Measurements from ENCODE around the gene ST14.

ST14 gene

DNA sequence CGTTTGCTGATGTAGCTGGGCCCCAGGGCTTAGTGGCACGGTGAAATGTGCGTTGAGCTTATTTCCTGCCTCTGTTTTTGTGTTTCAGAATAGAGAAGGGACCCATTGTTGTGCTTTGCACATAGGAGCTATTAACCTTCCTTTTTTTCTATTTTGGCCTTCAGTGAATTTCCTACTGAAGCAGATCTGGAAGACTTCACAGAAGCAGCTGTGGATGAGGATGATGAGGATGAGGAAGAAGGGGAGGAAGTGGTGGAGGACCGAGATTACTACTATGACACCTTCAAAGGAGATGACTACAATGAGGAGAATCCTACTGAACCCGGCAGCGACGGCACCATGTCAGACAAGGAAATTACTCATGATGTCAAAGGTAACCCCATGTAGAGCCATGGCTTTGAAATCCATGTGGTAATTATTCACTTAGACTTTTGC lies 37.4 kb upstream of the ST14 start:
- H3F3A ChIP-seq (ENCODE audit: insufficient read depth, low read length), result peaks cover 13% of the 10 kb centered on the region
- H3K79me2 ChIP-seq (ENCODE audit: low read length), result no peaks in the 10 kb centered on the region
- H3K4me3 ChIP-seq (ENCODE audit: low read length), result no peak overlapping the region
- DNase-seq, result no peak
- no peak overlapping the region for H3K4me2 ChIP-seq (ENCODE audit: low read depth, low read length)
- no peaks in the 10 kb centered on the region for H3K9me3 ChIP-seq (replicated peaks; ENCODE audit: insufficient read depth, low read length)
- no peak overlapping the region for H3K27ac ChIP-seq (ENCODE audit: low read length)
- H4K20me1 ChIP-seq (ENCODE audit: insufficient read depth, low read length), result peaks cover 6% of the 10 kb centered on the region; the same call in 1 of the 2 replicates
- H2AFZ ChIP-seq (ENCODE audit: low read length), result no peak overlapping the region
- H3K4me1 ChIP-seq (ENCODE audit: low read length), result peaks cover 20% of the 10 kb centered on the region
- no peaks in the 10 kb centered on the region for H3K36me3 ChIP-seq (replicated peaks; ENCODE audit: insufficient read depth, low read length)
- no peaks in the 10 kb centered on the region for H3K27me3 ChIP-seq (replicated peaks; ENCODE audit: insufficient read depth, low read length)
- no peaks in the 10 kb centered on the region for H3K9me2 ChIP-seq (replicated peaks; ENCODE audit: insufficient read depth, low read length)
- no peak overlapping the region for H3K9ac ChIP-seq (ENCODE audit: low read length)
- TF ChIP-seq, protein P1, sequence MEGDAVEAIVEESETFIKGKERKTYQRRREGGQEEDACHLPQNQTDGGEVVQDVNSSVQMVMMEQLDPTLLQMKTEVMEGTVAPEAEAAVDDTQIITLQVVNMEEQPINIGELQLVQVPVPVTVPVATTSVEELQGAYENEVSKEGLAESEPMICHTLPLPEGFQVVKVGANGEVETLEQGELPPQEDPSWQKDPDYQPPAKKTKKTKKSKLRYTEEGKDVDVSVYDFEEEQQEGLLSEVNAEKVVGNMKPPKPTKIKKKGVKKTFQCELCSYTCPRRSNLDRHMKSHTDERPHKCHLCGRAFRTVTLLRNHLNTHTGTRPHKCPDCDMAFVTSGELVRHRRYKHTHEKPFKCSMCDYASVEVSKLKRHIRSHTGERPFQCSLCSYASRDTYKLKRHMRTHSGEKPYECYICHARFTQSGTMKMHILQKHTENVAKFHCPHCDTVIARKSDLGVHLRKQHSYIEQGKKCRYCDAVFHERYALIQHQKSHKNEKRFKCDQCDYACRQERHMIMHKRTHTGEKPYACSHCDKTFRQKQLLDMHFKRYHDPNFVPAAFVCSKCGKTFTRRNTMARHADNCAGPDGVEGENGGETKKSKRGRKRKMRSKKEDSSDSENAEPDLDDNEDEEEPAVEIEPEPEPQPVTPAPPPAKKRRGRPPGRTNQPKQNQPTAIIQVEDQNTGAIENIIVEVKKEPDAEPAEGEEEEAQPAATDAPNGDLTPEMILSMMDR (IDR thresholded peaks at IDR 0.05; ENCODE audit: low read length), result no peak
- no peak for TF ChIP-seq EZH2phosphoT487 (IDR thresholded peaks at IDR 0.05; ENCODE audit: low read length)
- TF ChIP-seq EZH2 (optimal IDR thresholded peaks at IDR 0.05; ENCODE audit: low read depth, low read length), result no peak

DNA sequence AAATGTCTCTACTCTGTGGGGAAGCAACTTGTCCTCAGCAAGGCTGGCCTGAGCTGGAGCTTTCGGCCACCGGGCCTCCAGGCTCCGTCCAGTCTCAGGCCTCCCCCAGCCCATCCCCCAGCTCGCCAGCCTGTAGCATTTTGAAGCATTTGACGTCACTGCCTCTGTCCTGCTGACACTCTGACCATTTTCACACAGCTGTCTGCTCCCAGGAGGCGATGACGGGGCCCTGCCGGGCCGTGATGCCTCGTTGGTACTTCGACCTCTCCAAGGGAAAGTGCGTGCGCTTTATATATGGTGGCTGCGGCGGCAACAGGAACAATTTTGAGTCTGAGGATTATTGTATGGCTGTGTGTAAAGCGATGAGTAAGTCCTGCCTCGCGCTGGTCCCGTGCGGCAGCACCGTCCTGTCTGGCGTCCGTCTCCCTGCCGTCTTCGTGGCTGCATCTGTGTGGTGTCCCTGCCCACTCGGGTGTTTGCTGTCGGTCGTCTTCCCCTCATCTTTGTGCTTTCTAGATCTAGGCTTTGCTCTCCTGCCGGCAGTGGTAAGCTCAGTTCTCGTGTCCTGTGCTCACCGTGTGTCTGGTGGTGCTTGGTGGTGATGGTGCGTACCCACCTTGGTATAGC lies 36.1 kb upstream of the ST14 start:
- Histone ChIP-seq H3K79me2 (ENCODE audit: low read length) (no peaks in the 10 kb centered on the region), H3K4me1 (ENCODE audit: low read length) (peaks cover 10% of the 10 kb centered on the region), H3K36me3 (replicated peaks; ENCODE audit: insufficient read depth, low read length) (no peaks in the 10 kb centered on the region), H3K4me2 (ENCODE audit: low read depth, low read length) (no peak overlapping the region), H4K20me1 (ENCODE audit: insufficient read depth, low read length) (peaks cover 4% of the 10 kb centered on the region; the same call in 1 of the 2 replicates), H3K9me3 (replicated peaks; ENCODE audit: insufficient read depth, low read length) (no peaks in the 10 kb centered on the region), H3K27ac (ENCODE audit: low read length) (no peak overlapping the region), H3K4me3 (ENCODE audit: low read length) (no peak overlapping the region), H3K9me2 (replicated peaks; ENCODE audit: insufficient read depth, low read length) (no peaks in the 10 kb centered on the region), H2AFZ (ENCODE audit: low read length) (no peak overlapping the region), H3K27me3 (replicated peaks; ENCODE audit: insufficient read depth, low read length) (no peaks in the 10 kb centered on the region), H3F3A (ENCODE audit: insufficient read depth, low read length) (peaks cover 7% of the 10 kb centered on the region), H3K9ac (ENCODE audit: low read length) (no peak overlapping the region)
- TF ChIP-seq EZH2 (optimal IDR thresholded peaks at IDR 0.05; ENCODE audit: low read depth, low read length) (no peak), EZH2phosphoT487 (IDR thresholded peaks at IDR 0.05; ENCODE audit: low read length) (no peak)
- TF ChIP-seq, protein P1 (IDR thresholded peaks at IDR 0.05; ENCODE audit: low read length), result no peak
- DNase-seq, result no peak

DNA sequence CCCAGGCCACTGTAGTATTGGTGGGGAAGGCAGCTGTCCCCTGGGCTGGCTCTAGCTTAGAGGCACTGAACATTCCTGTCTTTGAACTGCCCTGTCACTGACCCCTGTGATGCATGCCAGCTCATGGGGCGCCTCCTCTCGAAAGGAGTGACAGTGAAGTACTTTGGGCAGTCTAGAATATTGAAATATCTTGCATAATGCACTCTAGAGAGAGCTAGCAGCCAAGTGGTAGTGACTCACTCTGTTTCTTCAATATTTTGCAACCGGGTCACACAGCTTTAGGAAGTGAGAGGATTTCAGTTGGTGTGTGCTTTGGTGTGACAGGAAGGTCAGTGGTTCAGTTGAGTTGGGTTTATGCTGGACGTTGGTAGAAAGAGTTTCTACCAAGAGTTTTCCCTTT lies 35.5 kb upstream of the ST14 start:
- Histone ChIP-seq H3K4me2 (ENCODE audit: low read depth, low read length) (no peak overlapping the region), H3K79me2 (ENCODE audit: low read length) (no peaks in the 10 kb centered on the region)
- DNase-seq, result no peak

More for the DNA sequence above, 35.5 kb upstream of the ST14 start:
- peaks cover 1% of the 10 kb centered on the region; the same call in 1 of the 2 replicates for H3F3A ChIP-seq (ENCODE audit: insufficient read depth, low read length)
- peaks cover 4% of the 10 kb centered on the region for H3K4me1 ChIP-seq (ENCODE audit: low read length)
- no peaks in the 10 kb centered on the region for H3K36me3 ChIP-seq (replicated peaks; ENCODE audit: insufficient read depth, low read length)
- TF ChIP-seq, protein P1 (IDR thresholded peaks at IDR 0.05; ENCODE audit: low read length), result no peak
- TF ChIP-seq EZH2phosphoT487 (IDR thresholded peaks at IDR 0.05; ENCODE audit: low read length), result no peak
- no peak for TF ChIP-seq EZH2 (optimal IDR thresholded peaks at IDR 0.05; ENCODE audit: low read depth, low read length)
- no peak overlapping the region for H2AFZ ChIP-seq (ENCODE audit: low read length)
- no peaks in the 10 kb centered on the region for H3K9me3 ChIP-seq (replicated peaks; ENCODE audit: insufficient read depth, low read length)
- no peak overlapping the region for H3K9ac ChIP-seq (ENCODE audit: low read length)
- H3K27ac ChIP-seq (ENCODE audit: low read length), result no peak overlapping the region
- H3K9me2 ChIP-seq (replicated peaks; ENCODE audit: insufficient read depth, low read length), result no peaks in the 10 kb centered on the region
- H3K4me3 ChIP-seq (ENCODE audit: low read length), result no peak overlapping the region
- no peaks in the 10 kb centered on the region for H3K27me3 ChIP-seq (replicated peaks; ENCODE audit: insufficient read depth, low read length)
- no peaks in the 10 kb centered on the region for H4K20me1 ChIP-seq (ENCODE audit: insufficient read depth, low read length)

Measured in MM.1S (cell line).